HPDE6-E6E7 (cell line): ENCODE data around the gene IFNE.

Source experiments
- DNase-seq: peaks from one replicate; pipeline ENCODE4 v3.0.0; 2011; ENCODE audit warnings: missing footprints; ENCODE audit errors: extremely low spot score

Gene IFNE, protein sequence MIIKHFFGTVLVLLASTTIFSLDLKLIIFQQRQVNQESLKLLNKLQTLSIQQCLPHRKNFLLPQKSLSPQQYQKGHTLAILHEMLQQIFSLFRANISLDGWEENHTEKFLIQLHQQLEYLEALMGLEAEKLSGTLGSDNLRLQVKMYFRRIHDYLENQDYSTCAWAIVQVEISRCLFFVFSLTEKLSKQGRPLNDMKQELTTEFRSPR

DNA sequence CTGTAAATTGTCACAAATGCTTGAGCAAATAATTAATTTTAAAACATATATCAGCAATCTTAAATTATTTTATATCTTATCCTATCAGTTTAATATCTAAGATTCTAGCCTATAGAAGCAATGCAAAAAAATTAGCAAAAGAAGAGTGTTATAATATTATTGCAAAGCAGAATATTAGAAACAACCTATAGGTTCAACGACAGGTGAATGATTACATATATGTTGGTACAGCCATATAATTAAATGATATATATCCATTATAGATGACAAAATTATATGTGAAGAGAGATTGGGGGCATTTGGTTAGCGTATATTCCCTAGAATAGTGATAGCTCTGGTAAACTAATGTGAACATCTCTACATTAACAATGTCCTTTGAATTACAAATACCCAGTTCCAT is at the start of gene IFNE:
IFNE (minus strand) TSS at position 101 of the 400 bp plus-strand sequence. CDS start 619 bp downstream, outside the sequence.
- no peak for DNase-seq

DNA sequence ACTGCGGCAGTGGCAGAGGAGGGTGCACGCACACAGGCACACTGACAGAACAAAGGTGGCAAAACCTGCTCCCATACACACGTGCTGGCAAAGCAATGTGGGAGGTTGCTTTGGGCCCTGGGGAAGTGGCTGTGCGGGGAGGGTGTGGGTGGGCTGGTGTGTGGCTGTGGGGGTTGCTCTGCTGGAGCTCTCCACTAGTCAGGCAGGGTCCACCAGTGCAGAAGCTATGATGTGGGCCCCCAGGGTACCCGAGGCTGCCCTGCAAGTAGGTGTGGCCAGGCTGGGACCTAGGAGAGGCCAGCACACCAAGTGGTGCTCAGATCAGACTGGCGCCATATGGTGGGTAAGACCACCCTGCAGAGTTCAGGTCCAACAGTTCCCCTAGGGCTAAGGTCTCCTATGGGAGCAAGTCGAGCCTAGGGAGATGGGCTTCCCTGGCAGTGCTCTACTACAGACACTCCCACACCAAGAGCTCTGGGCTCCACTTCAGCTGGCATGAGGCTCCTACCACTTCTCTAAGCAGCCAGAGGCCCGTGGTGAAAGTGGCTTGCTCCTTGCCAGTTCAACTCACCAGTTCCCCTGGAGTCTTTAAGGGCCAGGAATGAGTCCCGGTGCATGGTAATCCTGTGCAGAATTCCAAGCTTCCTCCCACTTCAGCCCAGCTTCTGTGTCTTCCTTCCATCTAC is 46.2 kb upstream of the IFNE start:
- no peak for DNase-seq

DNA sequence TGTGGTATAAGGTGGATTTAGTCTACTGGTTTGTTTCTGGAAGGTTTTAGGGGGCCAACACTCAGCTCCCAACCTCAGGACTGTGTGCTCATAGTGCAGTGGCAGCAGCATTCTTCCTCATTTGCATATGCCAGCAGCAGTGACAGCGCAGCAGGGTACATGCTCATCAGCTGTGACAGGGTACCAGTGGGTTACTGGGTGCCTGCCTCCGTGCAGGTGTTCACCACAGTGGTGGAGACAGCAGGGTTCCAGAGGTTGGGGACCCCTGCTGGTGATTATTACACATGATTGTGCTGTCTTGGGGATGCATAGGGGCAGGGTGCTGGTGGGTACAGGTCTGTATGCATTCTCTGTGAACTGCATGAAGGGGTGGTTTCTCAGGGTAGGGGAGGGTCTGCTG is 45.5 kb upstream of the IFNE start:
- DNase-seq, result no peak

DNA sequence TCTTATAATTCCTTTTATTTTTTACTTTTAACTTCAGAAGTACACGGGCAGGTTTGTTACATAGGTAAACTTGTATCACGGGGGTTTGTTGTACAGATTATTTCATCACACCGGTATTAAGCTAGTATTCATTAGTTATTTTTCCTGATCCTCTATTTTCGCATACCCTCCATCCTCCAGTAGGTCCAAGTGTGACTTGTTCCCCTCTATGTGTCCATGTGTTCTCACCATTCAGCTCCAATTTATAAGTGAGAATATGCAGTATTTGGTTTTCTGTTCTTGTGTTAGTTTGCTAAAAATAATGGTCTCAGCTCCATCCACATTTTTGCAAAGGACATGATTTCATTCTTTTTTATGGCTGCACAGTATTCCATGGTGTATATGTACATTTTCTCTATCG is 43.1 kb upstream of the IFNE start:
- no peak for DNase-seq

DNA sequence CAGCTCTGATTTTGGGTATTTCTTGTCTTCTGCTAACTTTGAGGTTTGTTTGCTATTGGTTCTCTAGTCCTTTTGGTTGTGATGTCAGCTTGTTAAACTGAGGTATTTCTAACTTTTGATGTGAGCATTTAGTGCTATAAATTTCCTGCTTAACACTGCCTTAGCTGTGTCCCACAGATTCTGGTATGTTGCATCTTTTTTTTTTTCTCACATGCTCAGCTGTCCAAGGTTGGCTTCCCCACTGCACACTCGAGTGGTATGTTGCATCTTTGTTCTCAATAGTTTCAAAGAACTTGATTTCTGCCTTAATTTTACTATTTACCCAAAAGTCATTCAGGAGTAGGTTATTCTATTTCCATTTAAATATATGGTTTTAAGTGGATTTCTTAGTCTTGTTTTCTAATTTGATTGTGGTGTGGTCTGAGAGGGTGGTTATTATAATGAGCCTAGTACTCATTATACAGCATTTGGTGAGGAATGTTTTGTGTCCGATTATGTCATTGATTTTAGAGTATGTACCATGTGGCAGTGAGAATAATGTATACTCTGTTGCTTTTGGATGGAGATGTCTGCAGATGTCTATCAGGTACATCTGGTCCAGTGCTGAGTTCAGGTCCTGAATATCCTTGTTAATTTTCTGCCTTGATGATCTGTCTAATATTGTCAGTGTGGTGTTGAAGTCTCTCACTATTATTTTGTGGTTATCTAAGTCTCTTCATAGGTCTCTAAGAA is 42.2 kb upstream of the IFNE start:
- no peak for DNase-seq

DNA sequence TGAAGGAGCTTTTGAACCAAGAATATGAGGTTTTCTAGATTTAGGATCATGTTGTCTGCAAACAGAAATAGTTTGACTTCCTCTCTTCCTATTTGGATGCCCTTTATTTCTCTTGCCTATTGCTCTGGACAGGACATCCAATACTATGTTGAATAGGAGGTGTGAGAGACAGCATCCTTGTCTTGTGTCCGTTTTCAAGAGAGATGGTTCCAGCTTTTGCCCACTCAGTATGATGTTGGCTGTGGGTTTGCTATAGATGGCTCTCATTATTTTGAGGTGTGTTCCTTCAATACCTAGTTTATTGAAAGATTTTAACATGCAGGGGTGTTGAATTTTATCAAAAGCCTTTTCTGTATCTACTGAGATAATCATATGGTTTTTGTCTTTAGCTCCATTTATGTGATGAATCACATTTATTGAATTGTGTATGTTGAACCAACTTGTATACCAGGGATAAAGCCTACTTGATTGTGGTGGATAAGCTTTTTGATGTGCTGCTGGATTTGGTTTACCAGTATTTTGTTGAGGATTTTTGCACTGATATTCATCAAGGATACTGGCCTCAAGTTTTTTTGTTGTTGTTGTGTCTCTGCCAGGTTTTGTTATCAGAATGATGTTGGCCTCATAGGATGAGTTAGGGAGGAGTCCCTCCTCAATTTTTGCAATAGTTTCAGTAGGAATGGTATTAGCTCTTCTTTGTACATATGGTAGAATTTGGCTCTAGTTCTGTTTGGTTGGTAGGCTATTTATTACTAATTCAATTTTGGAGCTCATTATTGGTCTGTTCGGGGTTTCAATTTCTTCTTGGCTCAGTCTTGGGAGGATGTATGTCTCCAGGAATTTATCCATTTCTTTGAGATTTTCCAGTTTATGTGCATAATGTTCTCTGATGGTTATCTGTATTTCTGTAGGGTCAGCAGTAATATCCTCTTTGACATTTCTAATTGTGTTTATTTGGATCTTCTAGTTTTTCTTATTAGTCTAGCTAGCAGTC is 41.2 kb upstream of the IFNE start:
- DNase-seq, result no peak

DNA sequence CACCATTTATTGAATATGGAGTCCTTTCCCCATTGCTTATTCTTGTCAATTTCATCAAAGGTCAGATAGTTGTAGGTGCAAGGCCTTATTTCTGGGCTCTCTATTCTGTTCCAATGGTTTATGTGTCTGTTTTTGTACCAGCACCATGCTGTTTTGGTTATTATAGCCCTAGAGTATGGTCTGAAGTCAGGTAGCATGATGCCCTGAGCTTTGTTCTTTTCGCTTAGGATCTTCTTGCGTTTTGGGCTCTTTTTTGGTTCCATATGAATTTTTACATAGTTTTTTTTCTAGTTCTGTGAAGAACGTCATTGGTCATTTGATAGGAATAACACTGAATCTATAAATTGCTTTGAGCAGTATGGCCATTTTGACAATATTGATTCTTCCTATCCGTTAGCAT is 40.2 kb upstream of the IFNE start:
- DNase-seq, result no peak

DNA sequence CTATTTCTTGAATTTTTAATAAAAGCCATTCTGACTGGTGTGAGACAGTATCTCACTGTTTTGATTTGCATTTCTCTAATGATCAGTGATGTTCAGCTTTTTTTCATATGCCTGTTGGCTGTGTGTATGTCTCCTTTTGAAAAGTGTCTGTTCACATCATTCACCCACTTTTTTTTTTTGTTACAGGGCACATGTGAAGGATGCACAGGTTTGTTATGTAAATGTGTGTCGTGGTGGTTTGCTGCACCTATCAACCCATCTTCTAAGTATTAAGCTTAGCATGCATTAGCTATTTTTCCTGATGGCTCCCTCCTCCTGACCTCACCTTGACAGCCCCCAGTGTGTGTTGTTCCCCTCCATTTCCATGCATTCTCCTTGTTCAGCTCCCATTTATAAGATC is 39.3 kb upstream of the IFNE start:
- no peak for DNase-seq

DNA sequence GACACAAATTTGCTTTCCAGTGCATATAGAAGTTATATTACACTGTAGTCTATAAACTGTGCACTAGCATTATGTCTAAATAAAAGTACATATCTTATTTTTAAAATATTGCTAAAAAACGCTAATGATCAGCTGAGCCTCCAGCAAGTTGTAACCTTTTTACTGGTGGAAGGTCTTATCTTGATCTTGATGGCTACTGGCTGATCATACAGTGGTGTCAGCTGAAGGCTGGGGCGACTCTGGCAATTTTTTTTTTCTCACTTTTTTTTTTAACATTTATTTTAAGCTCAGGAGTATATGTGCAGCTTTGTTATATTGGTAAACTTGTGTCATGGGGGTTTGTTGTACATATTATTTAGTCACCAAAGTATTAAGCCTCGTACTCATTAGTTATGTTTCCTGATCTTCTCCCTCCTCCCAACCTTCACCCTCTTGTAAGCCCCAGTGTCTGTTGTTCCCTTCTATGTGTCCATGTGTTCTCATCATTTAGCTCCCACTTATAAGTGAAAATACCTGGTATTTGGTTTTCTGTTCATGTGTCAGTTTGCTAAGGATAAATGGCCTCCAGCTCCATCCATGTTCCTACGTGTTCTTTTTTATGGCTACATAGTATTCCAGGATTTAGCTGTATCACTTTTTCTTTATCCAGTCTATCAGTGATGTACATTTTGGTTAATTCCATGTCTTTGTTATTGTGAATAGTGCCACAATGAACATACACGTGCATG is 38.6 kb upstream of the IFNE start:
- no peak for DNase-seq

DNA sequence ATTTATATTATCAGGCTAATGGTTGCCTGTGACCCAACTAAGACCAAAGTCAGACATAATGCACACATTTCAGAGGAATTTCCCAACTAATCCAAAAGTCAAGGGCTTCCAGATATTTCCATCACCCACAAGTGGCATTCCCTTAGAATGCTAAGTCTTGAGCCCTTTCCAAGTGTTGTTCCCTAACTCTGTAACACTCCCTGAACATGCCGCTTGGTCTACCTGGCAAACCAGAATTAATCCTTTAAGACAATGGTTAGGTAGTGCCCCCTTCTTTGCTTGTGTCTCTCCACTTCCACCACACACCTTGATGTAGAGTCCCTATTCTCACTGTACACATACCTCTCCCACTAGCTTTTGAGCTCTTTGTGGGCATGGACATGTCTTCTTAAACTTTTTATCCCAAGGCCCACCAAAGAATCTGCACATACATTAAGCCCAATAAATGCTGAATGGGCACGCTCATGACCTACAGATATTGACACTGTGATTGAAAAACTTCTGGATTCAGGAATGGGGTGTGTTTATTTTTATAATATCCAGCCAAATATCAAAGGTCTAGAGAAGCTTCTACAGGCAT is 37.8 kb upstream of the IFNE start:
- DNase-seq, result no peak

DNA sequence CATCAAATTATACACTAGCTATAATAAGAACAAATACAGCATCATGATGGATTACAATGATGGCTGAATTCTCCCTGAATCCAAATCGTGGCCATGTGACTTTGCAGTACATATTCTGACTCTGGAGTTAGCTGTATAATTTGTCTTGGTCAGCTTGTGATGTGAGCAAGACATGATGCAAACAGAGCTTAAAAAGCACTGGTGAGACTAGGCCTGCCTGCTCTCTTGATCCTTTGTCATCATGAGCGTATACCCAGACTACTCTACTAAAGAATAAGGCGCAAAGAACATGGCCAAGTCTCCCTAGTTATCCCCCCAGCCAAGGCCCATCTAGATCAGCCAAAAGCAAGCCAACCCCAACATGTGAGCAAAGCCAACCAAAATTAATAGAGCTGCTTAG is 34.7 kb upstream of the IFNE start:
- DNase-seq, result no peak

DNA sequence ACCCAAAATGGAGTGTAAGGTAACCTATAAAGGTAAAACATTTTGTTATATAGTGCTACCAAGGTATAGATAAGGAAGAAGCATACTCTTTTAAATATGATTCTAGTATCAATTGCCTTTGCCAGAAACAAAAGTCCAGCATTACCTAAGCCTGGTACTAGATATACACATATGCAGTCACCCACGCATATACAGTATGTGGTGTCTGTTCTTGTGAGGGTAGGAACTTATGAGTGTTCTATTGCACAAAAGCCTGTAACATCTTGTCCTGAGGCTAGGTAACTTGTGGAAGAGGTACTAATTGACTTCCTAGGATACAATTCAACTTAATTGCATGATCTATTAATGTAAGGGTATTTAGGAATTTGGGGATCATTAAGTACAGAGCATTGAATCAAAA is 31.3 kb upstream of the IFNE start:
- DNase-seq, result no peak

DNA sequence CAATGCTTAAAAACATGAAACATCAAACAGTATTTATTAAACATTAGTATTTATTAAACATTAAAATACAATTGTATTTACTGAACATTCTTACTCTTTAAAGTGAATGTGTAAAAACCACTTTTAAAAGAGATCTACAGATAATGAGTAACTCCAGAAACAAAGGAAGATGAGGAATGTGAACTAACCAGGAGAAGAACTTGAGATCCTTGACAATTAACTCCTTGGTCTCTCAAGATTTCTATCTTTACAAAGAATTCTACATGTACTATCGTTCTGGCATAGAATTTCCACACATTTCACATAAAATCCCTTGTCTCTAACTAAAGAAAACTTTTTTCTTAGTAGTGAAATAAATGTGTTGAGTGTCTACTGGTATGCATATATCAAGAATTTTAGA is 28.7 kb upstream of the IFNE start:
- DNase-seq, result no peak

DNA sequence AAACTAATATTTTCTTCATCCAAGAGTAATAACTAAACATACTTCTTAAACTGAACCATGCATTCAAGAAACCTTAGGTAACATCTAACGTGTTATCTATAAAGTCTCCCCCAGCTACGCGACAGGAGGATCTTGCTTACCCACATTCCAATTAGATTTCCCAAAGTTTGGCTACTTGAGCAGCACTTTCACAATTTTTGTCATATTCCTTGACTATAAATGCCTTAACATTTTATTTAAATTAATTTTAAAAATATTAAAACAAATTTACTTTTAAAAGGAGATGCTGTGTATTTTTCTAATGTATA is 25.3 kb upstream of the IFNE start:
- no peak for DNase-seq

DNA sequence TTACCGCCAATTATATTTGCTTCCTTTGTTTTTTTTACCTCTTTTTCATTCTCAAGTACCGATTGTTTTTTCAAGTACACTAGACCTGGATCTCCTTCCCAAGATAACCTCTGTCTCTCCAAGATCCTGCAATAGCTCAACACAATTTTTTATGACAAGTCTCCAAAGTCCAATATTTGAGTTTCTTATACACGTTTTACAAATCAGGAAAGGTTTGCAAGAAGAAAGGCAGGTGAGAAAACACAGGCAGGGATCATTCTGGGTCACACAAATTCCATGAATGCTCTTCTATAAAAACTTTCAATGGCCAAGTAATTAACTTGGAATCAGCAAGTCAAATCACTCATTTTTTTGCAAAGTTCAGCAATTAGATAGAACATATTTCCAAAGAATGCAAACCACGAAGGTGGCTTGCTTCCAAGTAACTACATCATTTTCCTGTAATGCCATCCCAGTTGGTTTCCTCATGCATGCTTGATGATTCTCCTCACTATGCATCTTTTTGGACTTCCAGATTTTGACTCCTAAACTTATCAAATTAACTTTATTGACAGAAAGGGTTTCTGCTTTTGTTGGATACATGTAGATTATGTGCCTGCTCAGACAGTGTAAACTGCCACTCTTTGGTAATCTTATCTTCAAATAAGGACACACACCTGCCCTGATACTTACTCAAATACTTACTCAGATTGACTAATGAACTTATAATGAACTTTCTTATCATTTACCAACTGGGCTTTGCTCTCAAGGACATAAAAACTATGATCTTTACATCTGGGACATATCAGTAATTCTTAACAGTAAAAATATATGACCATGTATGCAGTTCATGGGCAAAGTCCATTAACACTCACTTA is 24.7 kb upstream of the IFNE start:
- DNase-seq, result no peak

DNA sequence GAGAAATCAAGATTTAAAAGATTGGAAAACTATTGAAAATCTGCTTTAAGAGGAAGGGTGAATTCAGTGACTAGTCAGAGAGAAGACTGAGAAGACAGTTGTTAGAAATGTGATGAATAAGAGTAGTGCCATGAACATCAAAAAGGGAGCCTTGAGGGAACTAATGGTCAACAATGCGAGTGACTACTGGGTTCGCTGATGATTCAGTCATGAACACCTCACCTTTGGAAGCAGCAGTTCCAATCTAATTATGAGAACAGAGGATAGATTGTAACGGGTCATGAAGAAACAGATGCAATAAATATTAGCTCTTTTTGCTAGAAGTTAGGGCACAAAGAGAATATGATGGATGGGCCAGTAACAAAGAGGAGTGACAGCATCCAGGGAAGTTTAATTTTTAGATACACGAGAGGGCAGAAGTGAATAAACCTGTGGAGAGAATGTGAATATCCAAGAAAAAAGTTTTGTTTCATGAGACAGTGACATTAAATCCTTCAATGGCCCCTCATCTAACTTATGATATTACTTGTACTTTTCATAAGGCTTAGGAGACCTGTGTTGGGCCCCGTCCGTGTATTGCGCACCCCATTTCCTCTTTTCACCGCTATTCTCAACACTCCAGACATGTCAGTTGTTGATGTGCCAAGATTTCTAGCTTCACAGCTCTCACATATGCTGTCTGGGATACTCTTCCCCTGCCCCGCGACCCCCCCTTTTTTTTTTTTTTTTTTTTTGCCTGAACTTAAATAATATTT is 23.5 kb upstream of the IFNE start:
- DNase-seq, result no peak

DNA sequence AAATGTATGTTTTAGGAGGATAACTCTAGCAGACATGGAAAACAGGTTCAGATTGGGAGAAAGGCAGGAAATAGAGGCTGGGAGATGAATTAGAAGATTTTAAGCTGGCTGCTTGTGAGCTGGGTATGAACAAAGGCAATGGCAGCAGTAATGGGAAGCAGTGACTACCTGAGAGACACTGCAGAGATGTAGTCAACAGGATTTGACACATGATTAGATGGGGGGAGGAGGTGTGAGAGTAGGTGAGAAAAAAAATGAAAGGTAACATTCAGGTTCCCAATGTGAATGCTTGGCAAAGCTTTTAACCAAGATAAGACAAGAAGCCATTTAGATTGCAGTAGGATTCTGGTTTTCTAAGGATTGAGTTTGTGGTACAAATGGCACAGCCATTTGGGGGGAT is 22.8 kb upstream of the IFNE start:
- DNase-seq, result no peak

DNA sequence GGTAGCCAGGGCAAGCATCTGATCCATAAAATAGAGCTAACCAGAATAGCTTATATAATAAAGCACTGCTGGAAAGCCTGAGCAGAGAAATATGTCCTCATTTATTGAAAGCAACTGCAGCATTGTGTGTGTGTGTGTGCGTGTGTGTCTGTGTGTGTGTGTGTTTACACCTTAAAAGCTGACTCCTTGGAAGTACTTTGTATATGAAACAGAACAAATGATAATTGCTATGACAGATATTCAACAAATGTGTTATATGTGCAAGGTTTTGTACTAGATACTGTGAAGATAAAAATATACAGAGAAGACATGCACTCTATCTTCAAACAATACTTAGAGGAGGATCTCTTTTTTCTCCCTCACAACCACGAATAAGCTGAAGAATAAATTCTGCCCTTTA is 22.0 kb upstream of the IFNE start:
- no peak for DNase-seq

DNA sequence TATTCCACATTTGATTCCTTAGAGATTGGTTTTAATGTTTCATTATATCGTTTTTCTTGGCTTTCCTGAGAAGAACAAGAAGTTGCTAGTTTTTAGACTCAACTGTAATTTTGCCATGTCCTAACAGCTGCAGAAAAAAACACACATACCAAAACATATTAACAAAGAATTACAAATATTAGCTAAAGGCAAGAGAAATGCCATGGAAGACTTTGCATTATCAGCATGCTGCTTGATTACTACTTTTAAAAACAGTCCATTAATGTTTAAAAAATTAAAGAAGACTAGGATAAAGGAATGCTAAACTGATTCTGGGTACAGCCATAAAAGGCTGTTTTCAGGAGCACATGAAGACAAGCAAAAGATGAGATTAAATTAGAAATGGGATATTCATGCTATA is 20.5 kb upstream of the IFNE start:
- DNase-seq, result no peak
